22Rv1 (cell line): ENCODE measurements around the gene CFAP20.

ENCODE experiments used
- ZFX ChIP-seq: fragments of 450-650 bp; IDR thresholded peaks from 2 replicates; pipeline ENCODE4 v1.6.1; 2017; ENCODE audit warnings: antibody characterized with exemption, borderline replicate concordance
- TF ChIP-seq, protein P1 (sequence below): fragments of 450-650 bp; IDR thresholded peaks from 2 replicates; pipeline ENCODE4 v1.5.1; 2017; ENCODE audit warnings: mild to moderate bottlenecking

- TF ChIP-seq, protein P1, sequence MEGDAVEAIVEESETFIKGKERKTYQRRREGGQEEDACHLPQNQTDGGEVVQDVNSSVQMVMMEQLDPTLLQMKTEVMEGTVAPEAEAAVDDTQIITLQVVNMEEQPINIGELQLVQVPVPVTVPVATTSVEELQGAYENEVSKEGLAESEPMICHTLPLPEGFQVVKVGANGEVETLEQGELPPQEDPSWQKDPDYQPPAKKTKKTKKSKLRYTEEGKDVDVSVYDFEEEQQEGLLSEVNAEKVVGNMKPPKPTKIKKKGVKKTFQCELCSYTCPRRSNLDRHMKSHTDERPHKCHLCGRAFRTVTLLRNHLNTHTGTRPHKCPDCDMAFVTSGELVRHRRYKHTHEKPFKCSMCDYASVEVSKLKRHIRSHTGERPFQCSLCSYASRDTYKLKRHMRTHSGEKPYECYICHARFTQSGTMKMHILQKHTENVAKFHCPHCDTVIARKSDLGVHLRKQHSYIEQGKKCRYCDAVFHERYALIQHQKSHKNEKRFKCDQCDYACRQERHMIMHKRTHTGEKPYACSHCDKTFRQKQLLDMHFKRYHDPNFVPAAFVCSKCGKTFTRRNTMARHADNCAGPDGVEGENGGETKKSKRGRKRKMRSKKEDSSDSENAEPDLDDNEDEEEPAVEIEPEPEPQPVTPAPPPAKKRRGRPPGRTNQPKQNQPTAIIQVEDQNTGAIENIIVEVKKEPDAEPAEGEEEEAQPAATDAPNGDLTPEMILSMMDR, result no peak
- no peak for TF ChIP-seq ZFX
Observed at GRCh38 chr16:58125041-58125440, 4.1 kb downstream of the CFAP20 start.
